Cardiac muscle cell (in vitro differentiated cells and primary cell): ENCODE results near the gene TMC6. TPM values are rescaled to one million over a fixed set of nuclear protein-coding genes. Genes with fewer than 3 reads are reported as not detected.
"Not testable (repeated sequence)": the region's sequence is repeated elsewhere in the genome, so short reads cannot be mapped to it uniquely, and the experiment has no call there.

ENCODE experiments used
- DNase-seq, 2 donors: peaks; one replicate each; pipeline versions ENCODE4 v3.0.0 to v3.0.0-alpha.2; 2010 to 2017; ENCODE audit warnings: low read depth in 1 of 2, low spot score in 1 of 2
- H3K27ac ChIP-seq: fragments of 200-600 bp; sonication (generic); 2 replicates; pipeline ENCODE4 v1.5.1; 2016
- H3K27me3 ChIP-seq: fragments of 200-600 bp; sonication (generic); 2 replicates; pipeline ENCODE4 v1.6.0; 2016; ENCODE audit warnings: control low read depth
- H3K36me3 ChIP-seq: fragments of 200-600 bp; sonication (generic); 2 replicates; pipeline ENCODE4 v1.5.1; 2016; ENCODE audit warnings: control low read depth
- H3K4me1 ChIP-seq: fragments of 200-600 bp; sonication (generic); 2 replicates; pipeline ENCODE4 v1.8.1; 2017; ENCODE audit warnings: low read depth, mild to moderate bottlenecking, mixed run types
- H3K4me3 ChIP-seq: fragments of 200-600 bp; sonication (generic); 2 replicates; pipeline ENCODE4 v1.5.1; 2016; ENCODE audit warnings: mild to moderate bottlenecking
- H3K9me3 ChIP-seq: fragments of 200-600 bp; sonication (generic); 2 replicates; pipeline ENCODE4 v1.5.1; 2017; ENCODE audit warnings: low read depth, mild to moderate bottlenecking, control low read depth
- CTCF ChIP-seq: IDR thresholded peaks from 2 replicates; pipeline ENCODE4 v1.5.1; 2012; ENCODE audit warnings: low read depth, mild to moderate bottlenecking, low read length
- polyA plus RNA-seq: library from polyadenylated mRNA; unstranded; fragments of >200 nt; fragmentation: Nextera tagmentation; extraction: Ambion mirVana; gene quantifications from 2 replicates; pipeline ENCODE4 v1.2.1, GENCODE V29; 2016
- total RNA-seq: library from RNA; depleted of rRNA; stranded (reverse); fragments of >200 nt; gene quantifications from 2 replicates; pipeline ENCODE4 v1.2.3, GENCODE V29; 2016

Gene TMC6
- total and polyA plus RNA-seq, 2 experiments from 2014 or later = 85.4 to 144 TPM

DNA sequence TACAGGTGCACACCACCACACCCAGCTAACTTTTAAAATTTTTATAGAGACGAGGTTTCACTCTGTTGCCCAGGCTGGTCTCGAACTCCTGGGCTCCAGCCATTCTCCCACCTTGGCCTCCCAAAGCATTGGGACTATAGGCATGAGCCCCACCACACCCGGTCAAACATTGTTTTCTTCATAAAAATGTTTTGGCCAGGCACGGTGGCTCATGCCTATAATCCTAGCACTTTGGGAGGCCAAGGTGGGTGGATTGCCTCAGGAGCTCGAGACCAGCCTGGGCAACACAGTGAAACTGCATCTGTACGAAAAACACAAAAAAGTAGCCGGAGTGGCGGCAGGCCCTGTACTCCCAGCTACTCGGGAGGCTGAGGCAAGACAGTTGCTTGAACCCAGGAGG, 12.1 kb downstream of the TMC6 start:
- Histone ChIP-seq H3K36me3 (peaks cover 4% of the 10 kb centered on the region), H3K27me3 (no peaks in the 10 kb centered on the region), H3K27ac (no peak overlapping the region), H3K9me3 (no peaks in the 10 kb centered on the region), H3K4me3 (no peak overlapping the region), H3K4me1 (no peaks in the 10 kb centered on the region)
- no peak for DNase-seq
- no peak for TF ChIP-seq CTCF

GRCh38 chr17:78115803-78116202, 12.8 kb downstream of the TMC6 start:
- H3K36me3 ChIP-seq, H3K4me1 ChIP-seq, DNase-seq, H3K9me3 ChIP-seq, H3K27ac ChIP-seq, H3K27me3 ChIP-seq, H3K4me3 ChIP-seq: not testable (repeated sequence)

DNA sequence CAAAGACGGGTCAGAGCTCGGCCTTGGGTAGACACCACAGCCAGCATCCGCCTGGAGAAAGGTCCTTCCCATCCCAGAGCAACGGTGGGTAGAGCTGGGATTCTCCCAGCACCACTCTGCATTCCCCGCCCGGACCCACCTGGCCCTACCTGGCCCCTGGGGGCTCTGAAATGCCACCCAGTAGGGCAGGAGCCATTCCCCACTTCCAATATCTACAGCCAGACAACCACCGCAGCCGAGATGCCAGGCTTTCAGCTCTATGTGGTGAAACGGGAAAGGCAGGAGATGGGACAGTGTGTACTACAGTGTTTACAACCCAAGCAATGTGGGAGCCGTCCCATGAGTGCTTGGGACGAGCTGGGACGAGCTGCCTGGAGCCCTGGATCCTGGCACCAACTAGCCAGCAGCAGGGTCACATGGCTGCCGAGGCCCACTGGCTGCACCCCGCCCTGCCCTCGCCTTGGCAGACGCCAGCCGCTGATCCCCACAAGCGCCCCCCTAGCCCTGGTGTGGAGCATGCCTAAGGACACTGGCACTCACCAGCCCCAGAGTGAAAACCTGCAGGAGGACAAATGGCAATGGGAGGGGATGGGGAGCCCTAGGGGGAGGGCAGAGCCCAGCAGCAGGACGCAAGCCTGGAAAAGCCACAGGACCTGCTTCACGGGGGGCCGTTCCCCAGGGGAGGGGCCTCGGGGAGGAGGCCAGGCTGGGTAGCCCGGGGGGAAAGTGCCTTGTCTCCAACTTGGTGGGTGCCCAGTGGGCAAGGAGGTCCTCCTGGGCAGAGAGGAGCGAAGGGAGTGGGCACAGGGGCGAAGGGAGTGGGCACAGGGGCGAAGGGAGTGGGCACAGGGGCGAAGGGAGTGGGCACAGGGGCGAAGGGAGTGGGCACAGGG, 13.5 kb downstream of the TMC6 start:
- TF ChIP-seq CTCF = no peak
- no peaks in the 10 kb centered on the region for H3K27me3 ChIP-seq
- H3K36me3 ChIP-seq = no peaks in the 10 kb centered on the region
- H3K4me1 ChIP-seq = peaks cover 3% of the 10 kb centered on the region
- H3K27ac ChIP-seq = peak overlapping the region; percentile 28
- H3K4me3 ChIP-seq = no peak overlapping the region
- H3K9me3 ChIP-seq = no peaks in the 10 kb centered on the region
- no peak for DNase-seq

- Histone ChIP-seq H3K27me3 (no peaks in the 10 kb centered on the region), H3K9me3 (no peaks in the 10 kb centered on the region), H3K27ac (no peak overlapping the region), H3K4me1 (peaks cover 3% of the 10 kb centered on the region), H3K36me3 (no peaks in the 10 kb centered on the region), H3K4me3 (no peak overlapping the region)
- DNase-seq = no peak
- no peak for TF ChIP-seq CTCF
These were observed 14.5 kb downstream of the TMC6 start for GRCh38 chr17:78113804-78114785.

DNA sequence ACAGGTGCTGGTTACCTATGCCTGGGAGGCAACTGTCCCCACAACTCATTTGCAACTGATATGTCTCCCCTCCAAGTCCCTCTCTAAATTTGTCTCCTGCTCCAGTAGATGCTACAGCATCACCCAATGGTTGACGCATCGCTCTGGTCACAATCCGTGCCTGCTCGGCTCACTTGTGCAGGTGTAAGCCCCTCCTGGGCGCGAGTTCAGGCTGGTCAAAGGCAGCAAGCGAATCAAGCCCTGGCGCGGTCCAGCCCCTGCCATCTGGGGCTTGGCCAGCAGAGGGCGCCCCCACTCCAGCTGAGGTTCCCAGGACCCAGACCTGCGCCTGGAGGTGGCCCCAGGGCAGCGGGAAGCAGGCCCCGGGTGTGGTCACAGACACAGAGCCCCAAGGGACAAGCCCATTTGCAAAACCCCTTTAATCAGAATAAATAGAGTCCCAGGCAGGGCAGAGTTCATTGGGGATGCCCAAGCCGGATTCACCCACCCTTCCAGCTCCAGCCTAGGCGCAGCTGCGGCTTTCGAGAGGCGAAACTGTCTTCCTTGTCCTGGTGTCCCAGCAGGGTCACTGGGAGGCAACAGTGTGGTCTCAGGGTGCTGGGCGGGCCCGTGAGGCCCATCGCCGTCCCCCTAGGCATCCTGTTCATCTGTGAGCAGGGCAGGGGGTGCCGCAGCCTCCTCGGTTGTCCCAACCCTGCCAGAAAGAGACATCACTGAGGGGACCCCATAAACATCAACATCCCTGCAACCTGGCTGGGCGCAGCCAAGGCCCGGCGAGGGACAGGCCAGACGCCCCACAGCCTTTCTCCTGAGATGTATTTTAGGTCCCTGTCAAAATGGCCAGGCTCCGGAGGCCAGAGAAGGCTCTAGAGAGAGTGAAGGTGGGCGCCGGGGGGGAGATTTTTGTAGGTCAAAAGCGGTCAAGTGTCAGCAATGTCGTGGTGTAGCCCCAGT, 15.8 kb downstream of the TMC6 start:
- peak; percentile 63 to 74 for DNase-seq
- H3K36me3 ChIP-seq = no peaks in the 10 kb centered on the region

More for the DNA sequence above, 15.8 kb downstream of the TMC6 start:
- no peak overlapping the region for H3K4me3 ChIP-seq
- H3K27me3 ChIP-seq = no peaks in the 10 kb centered on the region
- peaks cover 3% of the 10 kb centered on the region for H3K4me1 ChIP-seq
- H3K9me3 ChIP-seq = no peaks in the 10 kb centered on the region
- peak overlapping the region; percentile 6 for H3K27ac ChIP-seq
- TF ChIP-seq CTCF = peak; percentile 98
